Measurements from ENCODE around the gene BATF.

BATF gene

DNA sequence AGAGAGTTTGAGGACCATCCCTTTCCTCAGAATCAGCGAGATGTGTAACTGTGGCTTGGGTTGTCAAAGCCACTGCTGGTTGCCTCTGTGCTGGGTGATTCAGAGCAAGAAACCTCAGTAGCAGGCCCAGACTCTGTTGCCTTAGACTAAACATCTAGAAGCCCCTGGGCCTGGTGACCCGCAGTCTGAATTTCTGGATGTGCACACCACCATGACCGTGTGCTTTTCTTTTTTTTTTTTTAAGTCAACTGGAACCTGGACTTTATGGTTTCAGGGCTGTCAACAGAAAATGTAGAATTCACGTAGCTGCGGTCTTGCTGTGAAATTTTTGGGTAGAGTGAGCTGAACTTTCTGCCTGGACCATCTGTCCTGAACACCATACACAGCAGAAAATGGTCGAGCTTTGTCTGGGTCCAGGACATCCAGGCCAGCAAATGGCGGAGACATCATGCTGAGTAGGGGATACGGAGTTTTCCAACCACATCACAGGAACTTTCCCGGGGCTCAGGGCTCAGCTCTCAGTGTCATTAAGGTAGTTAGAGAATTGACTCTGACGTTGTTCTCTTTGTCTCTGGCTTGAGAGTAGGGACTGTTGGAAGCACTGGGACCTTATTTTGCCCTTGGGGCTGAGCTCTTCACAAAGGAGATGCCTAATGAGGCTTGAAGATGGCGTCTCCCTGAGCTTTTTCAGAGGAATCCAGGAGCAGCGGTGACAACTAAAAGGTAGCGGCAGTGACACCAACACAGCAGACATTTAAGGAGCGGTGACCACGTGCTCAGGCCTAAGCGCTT, 23.0 kb upstream of the BATF start:
- Histone ChIP-seq H3K36me3 (ENCODE audit: control insufficient read depth in 5 of 5, insufficient read depth in 5 of 5, low read length in 5 of 5) (no peaks in the 10 kb centered on the region), H3K27me3 (ENCODE audit: control insufficient read depth in 5 of 5, insufficient read depth in 4 of 5, low read length in 5 of 5) (no peaks in the 10 kb centered on the region), H3K9me3 (ENCODE audit: control insufficient read depth in 5 of 5, low read length in 5 of 5) (no peaks in the 10 kb centered on the region), H3K9ac (ENCODE audit: low read length in 5 of 5) (no peak overlapping the region), H3K27ac (ENCODE audit: low read depth, low read length) (no peak overlapping the region), H3K4me1 (ENCODE audit: control insufficient read depth in 5 of 5, insufficient read depth in 5 of 5, low read length in 5 of 5) (peaks cover 0 to 5% (median 0%) of the 10 kb centered on the region in 5 donors), H3K4me3 (ENCODE audit: low read depth in 1 of 5, low read length in 5 of 5) (no peak overlapping the region)

DNA sequence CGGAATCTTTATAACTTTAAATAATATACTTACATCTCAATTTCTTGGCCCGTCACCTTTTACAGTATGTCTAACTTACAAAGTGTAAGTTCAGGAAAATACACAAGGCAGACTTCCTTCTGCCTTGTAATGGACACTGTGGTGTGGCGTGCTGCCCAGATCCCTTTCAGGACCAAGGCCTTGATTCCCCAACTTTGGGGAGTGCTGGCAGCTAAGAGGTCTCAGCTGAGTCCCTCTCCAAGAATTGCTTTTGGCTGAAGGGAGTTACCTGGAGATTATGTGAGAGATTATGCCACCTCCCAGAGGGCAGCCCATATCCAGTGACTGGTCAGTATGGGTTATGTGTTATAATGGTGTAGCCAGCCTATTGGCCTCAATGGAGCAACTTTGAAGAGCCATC, 21.2 kb upstream of the BATF start:
- Histone ChIP-seq H3K27me3 (ENCODE audit: control insufficient read depth in 5 of 5, insufficient read depth in 4 of 5, low read length in 5 of 5) (no peaks in the 10 kb centered on the region), H3K9me3 (ENCODE audit: control insufficient read depth in 5 of 5, low read length in 5 of 5) (no peaks in the 10 kb centered on the region), H3K27ac (ENCODE audit: low read depth, low read length) (no peak overlapping the region), H3K4me1 (ENCODE audit: control insufficient read depth in 5 of 5, insufficient read depth in 5 of 5, low read length in 5 of 5) (peaks cover 0 to 5% (median 0%) of the 10 kb centered on the region in 5 donors), H3K4me3 (ENCODE audit: low read depth in 1 of 5, low read length in 5 of 5) (no peak overlapping the region), H3K36me3 (ENCODE audit: control insufficient read depth in 5 of 5, insufficient read depth in 5 of 5, low read length in 5 of 5) (no peaks in the 10 kb centered on the region), H3K9ac (ENCODE audit: low read length in 5 of 5) (no peak overlapping the region)

DNA sequence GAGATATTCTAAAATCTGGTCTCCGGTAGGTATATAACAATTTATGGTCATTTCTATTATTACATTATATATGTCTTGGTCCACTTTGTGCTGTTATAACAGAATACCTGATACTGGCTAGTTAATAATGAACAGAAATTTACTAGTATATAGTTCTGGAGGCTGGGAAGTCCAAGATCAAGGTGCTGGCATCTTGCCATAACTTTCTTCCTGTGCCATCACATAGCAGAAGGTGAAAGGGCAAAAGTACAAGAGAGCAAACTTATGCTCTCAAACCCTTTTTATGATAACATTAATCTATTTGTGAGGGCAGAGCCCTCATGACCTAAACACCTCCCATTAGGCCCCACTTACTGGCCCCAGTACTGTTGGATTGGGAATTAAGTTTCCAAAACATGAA, 17.9 kb upstream of the BATF start:
- Histone ChIP-seq H3K36me3 (ENCODE audit: control insufficient read depth in 5 of 5, insufficient read depth in 5 of 5, low read length in 5 of 5) (no peaks in the 10 kb centered on the region), H3K4me1 (ENCODE audit: control insufficient read depth in 5 of 5, insufficient read depth in 5 of 5, low read length in 5 of 5) (no peaks in the 10 kb centered on the region), H3K27me3 (ENCODE audit: control insufficient read depth in 5 of 5, insufficient read depth in 4 of 5, low read length in 5 of 5) (no peaks in the 10 kb centered on the region), H3K9ac (ENCODE audit: low read length in 5 of 5) (no peak overlapping the region), H3K4me3 (ENCODE audit: low read depth in 1 of 5, low read length in 5 of 5) (no peak overlapping the region), H3K9me3 (ENCODE audit: control insufficient read depth in 5 of 5, low read length in 5 of 5) (peaks cover 0 to 3% (median 2%) of the 10 kb centered on the region in 5 donors), H3K27ac (ENCODE audit: low read depth, low read length) (no peak overlapping the region)

DNA sequence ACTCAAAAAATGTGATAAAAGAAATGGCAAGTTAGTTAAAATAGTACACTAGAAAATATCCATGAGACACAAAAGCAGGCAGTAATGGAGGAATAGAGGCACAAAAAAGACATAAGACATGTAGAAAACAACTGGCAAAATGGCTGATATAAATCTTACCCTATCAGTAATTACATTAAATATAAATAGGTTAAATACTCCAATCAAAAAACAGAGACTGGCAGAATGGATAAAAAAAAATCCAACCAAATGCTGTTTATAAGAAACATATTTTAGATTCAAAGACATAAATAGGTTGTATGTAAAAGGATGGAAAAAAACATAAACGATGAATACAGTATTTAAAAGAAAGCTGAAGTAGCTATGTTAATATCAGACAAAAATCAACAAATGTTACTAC, 15.3 kb upstream of the BATF start:
- Histone ChIP-seq H3K36me3 (ENCODE audit: control insufficient read depth in 5 of 5, insufficient read depth in 5 of 5, low read length in 5 of 5) (no peaks in the 10 kb centered on the region), H3K9ac (ENCODE audit: low read length in 5 of 5) (no peak overlapping the region), H3K27ac (ENCODE audit: low read depth, low read length) (no peak overlapping the region), H3K9me3 (ENCODE audit: control insufficient read depth in 5 of 5, low read length in 5 of 5) (peaks cover 4 to 12% (median 8%) of the 10 kb centered on the region in 5 donors), H3K4me1 (ENCODE audit: control insufficient read depth in 5 of 5, insufficient read depth in 5 of 5, low read length in 5 of 5) (no peaks in the 10 kb centered on the region), H3K4me3 (ENCODE audit: low read depth in 1 of 5, low read length in 5 of 5) (no peak overlapping the region), H3K27me3 (ENCODE audit: control insufficient read depth in 5 of 5, insufficient read depth in 4 of 5, low read length in 5 of 5) (no peaks in the 10 kb centered on the region)

DNA sequence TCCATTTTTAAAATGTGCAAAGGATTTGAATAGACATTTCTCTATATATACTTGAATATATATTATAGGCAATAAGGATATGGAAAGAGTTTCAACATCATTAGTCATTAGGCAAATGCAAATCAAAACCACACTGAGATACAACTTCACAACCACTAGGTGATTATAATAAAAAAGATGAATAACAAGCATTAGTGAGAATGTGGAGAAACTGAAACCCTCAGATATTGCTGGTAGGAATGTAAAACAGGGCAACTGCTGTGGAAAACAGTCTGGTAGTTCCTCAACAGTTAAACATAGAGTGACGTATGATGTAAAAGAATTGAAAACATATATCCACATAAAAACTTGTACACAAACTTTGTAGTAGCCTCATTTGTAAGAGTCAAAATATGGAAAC, 11.7 kb upstream of the BATF start:
- Histone ChIP-seq H3K27ac (ENCODE audit: low read depth, low read length) (no peak overlapping the region), H3K27me3 (ENCODE audit: control insufficient read depth in 5 of 5, insufficient read depth in 4 of 5, low read length in 5 of 5) (peaks cover 0 to 2% (median 0%) of the 10 kb centered on the region in 5 donors), H3K36me3 (ENCODE audit: control insufficient read depth in 5 of 5, insufficient read depth in 5 of 5, low read length in 5 of 5) (no peaks in the 10 kb centered on the region), H3K9ac (ENCODE audit: low read length in 5 of 5) (no peak overlapping the region), H3K4me3 (ENCODE audit: low read depth in 1 of 5, low read length in 5 of 5) (no peak overlapping the region), H3K9me3 (ENCODE audit: control insufficient read depth in 5 of 5, low read length in 5 of 5) (peaks cover 4 to 14% (median 11%) of the 10 kb centered on the region in 5 donors), H3K4me1 (ENCODE audit: control insufficient read depth in 5 of 5, insufficient read depth in 5 of 5, low read length in 5 of 5) (peaks cover 0 to 9% (median 7%) of the 10 kb centered on the region in 5 donors)

DNA sequence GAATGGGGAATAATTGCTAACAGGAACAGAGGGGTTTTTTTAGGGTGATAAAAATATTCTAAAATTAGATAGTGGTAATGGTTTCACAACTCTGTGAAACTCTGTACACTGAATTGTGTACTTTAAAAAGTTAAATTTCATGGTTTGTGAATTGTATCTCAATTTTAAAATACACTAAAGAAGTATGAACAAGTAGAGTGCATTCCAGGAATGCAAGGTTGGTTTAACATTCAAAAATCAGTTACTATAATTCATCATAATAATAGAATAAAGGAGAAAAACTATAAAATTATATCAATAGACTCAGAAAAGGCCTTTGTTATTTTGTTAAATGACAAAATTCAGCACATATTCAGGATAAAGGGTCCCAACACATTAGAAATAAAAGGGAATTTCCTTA, 11.1 kb upstream of the BATF start:
- Histone ChIP-seq H3K4me3 (ENCODE audit: low read depth in 1 of 5, low read length in 5 of 5) (no peak overlapping the region), H3K36me3 (ENCODE audit: control insufficient read depth in 5 of 5, insufficient read depth in 5 of 5, low read length in 5 of 5) (no peaks in the 10 kb centered on the region), H3K9me3 (ENCODE audit: control insufficient read depth in 5 of 5, low read length in 5 of 5) (peaks cover 4 to 14% (median 11%) of the 10 kb centered on the region in 5 donors), H3K27me3 (ENCODE audit: control insufficient read depth in 5 of 5, insufficient read depth in 4 of 5, low read length in 5 of 5) (peaks cover 0 to 6% (median 0%) of the 10 kb centered on the region in 5 donors), H3K4me1 (ENCODE audit: control insufficient read depth in 5 of 5, insufficient read depth in 5 of 5, low read length in 5 of 5) (peaks cover 0 to 14% (median 12%) of the 10 kb centered on the region in 5 donors), H3K9ac (ENCODE audit: low read length in 5 of 5) (no peak overlapping the region), H3K27ac (ENCODE audit: low read depth, low read length) (no peak overlapping the region)

DNA sequence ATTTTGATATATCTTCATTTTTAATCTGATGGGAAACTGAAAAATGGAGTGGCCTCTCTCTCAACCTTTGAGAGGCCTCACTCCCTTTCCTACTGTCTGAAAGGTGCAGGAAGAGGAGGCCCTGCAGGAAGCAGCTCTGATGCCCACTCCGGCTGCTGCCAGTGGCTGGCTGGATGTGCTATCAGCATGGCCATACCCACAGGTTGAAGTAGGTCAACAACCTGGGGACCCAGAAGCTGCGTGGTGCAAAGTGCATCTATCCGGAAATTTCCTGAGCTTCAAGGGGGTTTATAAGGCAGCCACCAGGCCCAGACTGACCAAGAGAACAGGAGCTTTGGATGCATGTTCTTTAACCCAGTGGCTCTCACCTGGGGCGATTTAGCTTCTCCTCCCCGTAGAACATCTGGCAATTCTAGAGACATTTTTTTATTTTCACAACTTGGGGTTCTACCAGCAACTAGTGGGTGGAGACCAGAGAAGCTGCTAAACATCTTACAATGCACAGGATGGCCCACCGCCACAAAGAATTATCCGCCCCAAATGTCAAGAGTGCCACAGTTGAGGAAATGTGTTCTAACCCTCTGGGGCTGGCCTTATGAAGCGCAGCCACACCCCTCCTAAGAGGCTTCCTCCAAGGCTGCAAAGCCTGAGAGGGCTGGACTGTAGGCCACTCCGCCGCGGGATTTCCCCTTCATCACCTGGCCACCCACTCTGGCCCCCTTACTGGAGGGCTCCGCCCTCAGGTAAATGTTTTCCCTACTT, 8.2 kb upstream of the BATF start:
- Histone ChIP-seq H3K4me3 (ENCODE audit: low read depth in 1 of 5, low read length in 5 of 5) (no peak overlapping the region), H3K27me3 (ENCODE audit: control insufficient read depth in 5 of 5, insufficient read depth in 4 of 5, low read length in 5 of 5) (peaks cover 0 to 6% (median 0%) of the 10 kb centered on the region in 5 donors), H3K9ac (ENCODE audit: low read length in 5 of 5) (no peak overlapping the region), H3K9me3 (ENCODE audit: control insufficient read depth in 5 of 5, low read length in 5 of 5) (peaks cover 4 to 14% (median 7%) of the 10 kb centered on the region in 5 donors), H3K4me1 (ENCODE audit: control insufficient read depth in 5 of 5, insufficient read depth in 5 of 5, low read length in 5 of 5) (peaks cover 0 to 14% (median 12%) of the 10 kb centered on the region in 5 donors), H3K27ac (ENCODE audit: low read depth, low read length) (no peak overlapping the region), H3K36me3 (ENCODE audit: control insufficient read depth in 5 of 5, insufficient read depth in 5 of 5, low read length in 5 of 5) (no peaks in the 10 kb centered on the region)

DNA sequence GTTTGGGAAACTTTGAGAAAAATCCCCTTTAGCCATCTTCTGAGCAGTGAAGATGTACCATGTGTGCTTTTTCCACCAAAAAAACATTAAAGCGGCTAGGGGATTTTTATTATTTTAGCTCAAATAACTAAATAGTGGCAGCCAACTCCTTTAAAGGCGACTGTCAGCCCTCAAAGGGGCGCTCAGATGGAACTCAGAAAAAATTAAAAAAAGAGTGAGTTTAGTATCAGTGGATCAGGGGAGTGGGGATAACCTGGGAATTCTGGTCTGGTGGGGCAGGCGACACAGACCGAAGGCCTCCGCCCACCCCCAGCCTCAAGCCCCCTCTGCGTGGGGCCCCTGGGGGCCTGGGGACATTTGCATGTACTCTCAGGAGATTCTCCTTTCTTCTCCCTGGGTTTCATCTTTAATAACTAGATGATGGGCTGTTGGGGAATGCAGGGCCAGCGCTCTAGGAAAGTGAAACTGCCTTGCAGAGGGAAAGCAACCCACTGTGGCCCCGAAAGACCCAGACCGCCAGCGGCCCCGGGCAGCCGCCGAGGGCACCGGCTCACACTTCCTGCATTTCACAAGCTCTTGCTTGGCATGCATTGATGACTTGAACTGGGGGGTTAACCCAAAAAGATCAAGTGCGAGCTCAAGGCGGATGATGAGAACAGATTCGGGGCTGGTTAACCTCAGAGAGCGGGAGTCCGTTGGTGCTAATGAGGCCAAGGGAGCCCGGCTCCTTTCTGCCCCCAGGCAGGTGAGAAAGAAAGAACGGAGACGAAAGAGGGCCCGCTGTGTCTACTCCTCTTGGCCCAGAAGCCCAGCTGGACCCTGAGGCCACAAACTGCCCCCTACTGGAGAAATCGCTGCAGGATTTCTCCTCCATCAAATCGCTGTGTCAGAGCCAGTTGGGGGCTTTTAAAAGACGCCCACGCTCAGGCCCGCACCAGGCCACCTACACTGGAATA, 7.3 kb upstream of the BATF start:
- H3K4me3 ChIP-seq (ENCODE audit: low read depth in 1 of 5, low read length in 5 of 5): peak overlapping the region; percentile 59 to 76 (median 67)
- H3K4me1 ChIP-seq (ENCODE audit: control insufficient read depth in 5 of 5, insufficient read depth in 5 of 5, low read length in 5 of 5): peaks cover 0 to 14% (median 12%) of the 10 kb centered on the region in 5 donors
- no peaks in the 10 kb centered on the region for H3K36me3 ChIP-seq (ENCODE audit: control insufficient read depth in 5 of 5, insufficient read depth in 5 of 5, low read length in 5 of 5)
- H3K9me3 ChIP-seq (ENCODE audit: control insufficient read depth in 5 of 5, low read length in 5 of 5): peaks cover 4 to 14% (median 7%) of the 10 kb centered on the region in 5 donors
- H3K27me3 ChIP-seq (ENCODE audit: control insufficient read depth in 5 of 5, insufficient read depth in 4 of 5, low read length in 5 of 5): peaks cover 0 to 6% (median 0%) of the 10 kb centered on the region in 5 donors
- no peak overlapping the region for H3K27ac ChIP-seq (ENCODE audit: low read depth, low read length)
- H3K9ac ChIP-seq (ENCODE audit: low read length in 5 of 5): peak overlapping the region in 4 of 5 donors; percentile 31 to 68 (median 48)

DNA sequence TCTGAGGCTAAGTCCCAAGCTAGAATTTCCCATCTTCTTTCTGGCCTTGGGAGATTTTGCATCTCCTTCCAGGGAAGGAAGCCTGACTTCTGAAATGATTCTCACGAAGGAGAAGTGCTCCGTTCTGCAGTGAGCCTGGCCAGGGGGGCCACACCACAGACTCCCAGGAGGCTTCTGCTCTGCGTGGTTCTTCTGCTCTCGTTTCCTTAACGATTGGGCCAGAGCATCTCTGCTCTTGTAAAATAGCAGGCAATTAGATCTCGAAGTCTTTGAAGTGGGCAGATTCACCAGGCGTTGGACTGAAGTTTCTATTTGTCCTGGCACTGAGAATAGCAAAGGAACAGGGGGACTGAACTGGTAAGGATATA, 6.7 kb upstream of the BATF start:
- Histone ChIP-seq H3K4me3 (ENCODE audit: low read depth in 1 of 5, low read length in 5 of 5) (peak overlapping the region; percentile 59 to 76 (median 67)), H3K27me3 (ENCODE audit: control insufficient read depth in 5 of 5, insufficient read depth in 4 of 5, low read length in 5 of 5) (peaks cover 0 to 6% (median 0%) of the 10 kb centered on the region in 5 donors), H3K36me3 (ENCODE audit: control insufficient read depth in 5 of 5, insufficient read depth in 5 of 5, low read length in 5 of 5) (no peaks in the 10 kb centered on the region), H3K4me1 (ENCODE audit: control insufficient read depth in 5 of 5, insufficient read depth in 5 of 5, low read length in 5 of 5) (peaks cover 0 to 14% (median 12%) of the 10 kb centered on the region in 5 donors), H3K9ac (ENCODE audit: low read length in 5 of 5) (peak overlapping the region in 4 of 5 donors; percentile 31 to 68 (median 48)), H3K9me3 (ENCODE audit: control insufficient read depth in 5 of 5, low read length in 5 of 5) (peaks cover 2 to 13% (median 7%) of the 10 kb centered on the region in 5 donors), H3K27ac (ENCODE audit: low read depth, low read length) (no peak overlapping the region)
